Neural cell (in vitro differentiated cells): ENCODE results near the gene ENDOD1. TPM values are rescaled to one million over a fixed set of nuclear protein-coding genes. Genes with fewer than 3 reads are reported as not detected.

Source experiments
- H2AFZ ChIP-seq: fragments of 200-600, 300-800 bp; sonication (generic), shearing (Covaris generic); 2 replicates; pipeline ENCODE4 v1.6.0; 2014; ENCODE audit warnings: low read depth, mild to moderate bottlenecking, antibody characterized with exemption, low read length, moderate library complexity
- H3F3A ChIP-seq: fragments of 200-600 bp; shearing (Covaris generic); 2 replicates; pipeline ENCODE4 v1.6.1; 2016; ENCODE audit warnings: mild to moderate bottlenecking, moderate library complexity, mixed read lengths, antibody characterized with exemption, low read length; ENCODE audit not compliant: insufficient read depth, poor library complexity, severe bottlenecking
- H3K27ac ChIP-seq: fragments of 200-600, 300-800 bp; sonication (generic), shearing (Covaris generic); 2 replicates; pipeline ENCODE4 v1.5.1; 2014; ENCODE audit warnings: mild to moderate bottlenecking, low read length, moderate library complexity
- H3K27me3 ChIP-seq: fragments of 300-800, 200-600 bp; sonication (generic), shearing (Covaris generic); 2 replicates; pipeline ENCODE4 v1.6.0; 2014; ENCODE audit warnings: mild to moderate bottlenecking, low read depth, low read length, moderate library complexity; ENCODE audit not compliant: insufficient read depth
- H3K36me3 ChIP-seq: fragments of 300-800, 200-600 bp; sonication (generic), shearing (Covaris generic); 2 replicates; pipeline ENCODE4 v1.5.1; 2014; ENCODE audit warnings: mild to moderate bottlenecking, antibody characterized with exemption, low read length, moderate library complexity; ENCODE audit not compliant: insufficient read depth
- H3K4me2 ChIP-seq: fragments of 300-800, 200-600 bp; sonication (generic), shearing (Covaris generic); 2 replicates; pipeline ENCODE4 v1.6.0; 2014; ENCODE audit warnings: mild to moderate bottlenecking, low read length
- H3K4me3 ChIP-seq: fragments of 300-800, 200-600 bp; sonication (generic), shearing (Covaris generic); 2 replicates; pipeline ENCODE4 v1.5.1; 2014; ENCODE audit warnings: mild to moderate bottlenecking, low read length, moderate library complexity
- H3K79me2 ChIP-seq: fragments of 200-600 bp; shearing (Covaris generic); replicated peaks from 2 replicates; pipeline ENCODE4 v1.6.0; 2014; ENCODE audit warnings: mild to moderate bottlenecking, low read length, moderate library complexity; ENCODE audit not compliant: insufficient read depth
- H3K9ac ChIP-seq: fragments of 300-800, 200-600 bp; sonication (generic), shearing (Covaris generic); 2 replicates; pipeline ENCODE4 v1.6.1; 2016; ENCODE audit warnings: mild to moderate bottlenecking, low read length, mixed read lengths
- H3K9me2 ChIP-seq: fragments of 200-600 bp; shearing (Covaris generic); 2 replicates; pipeline ENCODE4 v1.6.1; 2016; ENCODE audit warnings: mild to moderate bottlenecking, low read length, mixed read lengths; ENCODE audit not compliant: insufficient read depth
- H3K9me3 ChIP-seq: fragments of 200-600, 300-800 bp; sonication (generic), shearing (Covaris generic); 2 replicates; pipeline ENCODE4 v1.6.1; 2016; ENCODE audit warnings: mild to moderate bottlenecking, mixed run types, low read length, moderate library complexity, mixed read lengths
- H4K20me1 ChIP-seq: fragments of 200-600 bp; shearing (Covaris generic); 2 replicates; pipeline ENCODE4 v1.6.1; 2016; ENCODE audit warnings: mild to moderate bottlenecking, mixed run types; ENCODE audit not compliant: insufficient read depth
- CTCF ChIP-seq: fragments of 450-650 bp; IDR thresholded peaks from 2 replicates; pipeline ENCODE4 v1.5.1; 2014; ENCODE audit warnings: antibody characterized with exemption, mild to moderate bottlenecking, moderate library complexity; ENCODE audit not compliant: poor library complexity, severe bottlenecking
- EP300 ChIP-seq: fragments of 450-650 bp; conservative IDR thresholded peaks from 2 replicates; pipeline ENCODE4 v1.6.1; 2014; ENCODE audit warnings: antibody characterized with exemption, mild to moderate bottlenecking, moderate library complexity; ENCODE audit not compliant: poor library complexity, severe bottlenecking
- EZH2 ChIP-seq: fragments of 200-600, 300-800 bp; shearing (Covaris generic), sonication (generic); IDR thresholded peaks from 2 replicates; pipeline ENCODE4 v1.6.1; 2014; ENCODE audit warnings: antibody characterized with exemption, low read length, borderline replicate concordance, mild to moderate bottlenecking; ENCODE audit not compliant: insufficient read depth, poor library complexity, severe bottlenecking
- MXI1 ChIP-seq: fragments of 450-650 bp; conservative IDR thresholded peaks from 2 replicates; pipeline ENCODE4 v1.6.1; 2014; ENCODE audit warnings: antibody characterized with exemption, mild to moderate bottlenecking; ENCODE audit not compliant: poor library complexity, severe bottlenecking
- POLR2AphosphoS5 ChIP-seq: IDR thresholded peaks from 2 replicates; pipeline ENCODE4 v1.6.1; 2012
- RAD21 ChIP-seq: fragments of 450-650 bp; conservative IDR thresholded peaks from 2 replicates; pipeline ENCODE4 v1.6.1; 2014; ENCODE audit warnings: antibody characterized with exemption, mild to moderate bottlenecking, moderate library complexity
- REST ChIP-seq: IDR thresholded peaks from 2 replicates; pipeline ENCODE4 v1.6.1; 2012; ENCODE audit warnings: borderline replicate concordance
- SMC3 ChIP-seq: fragments of 450-650 bp; conservative IDR thresholded peaks from 2 replicates; pipeline ENCODE4 v1.6.1; 2014; ENCODE audit warnings: antibody characterized with exemption, mild to moderate bottlenecking, moderate library complexity; ENCODE audit not compliant: poor library complexity
- TAF1 ChIP-seq: IDR thresholded peaks from 2 replicates; pipeline ENCODE4 v1.6.1; 2012; ENCODE audit warnings: low read depth
- polyA plus RNA-seq: library from polyadenylated mRNA; depleted of rRNA; stranded (reverse); fragments of >200 nt; gene quantifications from 2 replicates; pipeline ENCODE4 v1.2.3, GENCODE V29; 2014

The ENDOD1 gene
- polyA plus RNA-seq, 1 donor from 2014 or later: 4.9 TPM

GRCh38 chr11:95154514-95154913, 64.9 kb downstream of the ENDOD1 start:
- H3K36me3 ChIP-seq: no peaks in the 10 kb centered on the region
- H3F3A ChIP-seq: no peaks in the 10 kb centered on the region
- no peaks in the 10 kb centered on the region for H3K9me2 ChIP-seq
- H3K79me2 ChIP-seq: no peaks in the 10 kb centered on the region
- no peak overlapping the region for H3K27ac ChIP-seq
- no peaks in the 10 kb centered on the region for H3K9me3 ChIP-seq
- H3K27me3 ChIP-seq: peaks cover 18% of the 10 kb centered on the region
- H2AFZ ChIP-seq: no peak overlapping the region
- no peak overlapping the region for H3K4me2 ChIP-seq
- no peak overlapping the region for H3K9ac ChIP-seq
- H3K4me3 ChIP-seq: no peak overlapping the region
- peak; percentile 84 for TF ChIP-seq RAD21
- no peak for TF ChIP-seq EZH2
- peak; percentile 90 for TF ChIP-seq SMC3
- peak; percentile 74 for TF ChIP-seq CTCF
- TF ChIP-seq TAF1: no peak
- no peak for TF ChIP-seq POLR2AphosphoS5
- no peak for TF ChIP-seq REST
- H4K20me1 ChIP-seq: no peaks in the 10 kb centered on the region

- Histone ChIP-seq H3K27me3 (peaks cover 10% of the 10 kb centered on the region), H3K9me2 (no peaks in the 10 kb centered on the region), H3K36me3 (no peaks in the 10 kb centered on the region), H3K79me2 (no peaks in the 10 kb centered on the region), H2AFZ (no peak overlapping the region), H3K9ac (no peak overlapping the region), H3K4me2 (no peak overlapping the region), H4K20me1 (no peaks in the 10 kb centered on the region), H3F3A (no peaks in the 10 kb centered on the region), H3K9me3 (no peaks in the 10 kb centered on the region), H3K4me3 (no peak overlapping the region), H3K27ac (no peak overlapping the region)
- no peak for TF ChIP-seq REST
- TF ChIP-seq MXI1: no peak
- TF ChIP-seq EP300: no peak
- TF ChIP-seq POLR2AphosphoS5: no peak
- TF ChIP-seq TAF1: no peak
- no peak for TF ChIP-seq EZH2
- no peak for TF ChIP-seq SMC3
- no peak for TF ChIP-seq CTCF
- no peak for TF ChIP-seq RAD21
Measured at GRCh38 chr11:95155385-95155784, 65.7 kb downstream of the ENDOD1 start.
